ENCODE results near the gene SLC9C1.

SLC9C1 gene

DNA sequence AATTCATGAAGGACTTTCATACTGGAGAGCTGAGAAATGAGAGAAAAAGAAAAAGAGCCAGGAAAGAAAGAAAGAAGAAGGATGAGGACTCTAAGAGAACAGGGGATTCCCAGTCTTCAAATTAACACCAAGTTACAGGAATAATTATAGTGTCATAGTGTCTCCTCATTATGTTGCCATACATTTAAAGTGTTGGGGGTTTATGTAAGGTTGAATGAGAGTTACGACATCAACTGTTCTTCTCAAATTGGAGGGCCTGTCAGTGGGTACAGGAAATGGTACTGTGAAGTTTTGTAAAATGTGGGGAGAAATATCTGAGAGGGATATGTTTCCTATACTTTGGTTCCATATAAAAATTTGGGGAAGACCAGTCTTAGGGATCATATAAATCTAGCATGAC, 26.7 kb upstream of the SLC9C1 start:
- no peak for TF ChIP-seq FOXM1 (IDR thresholded peaks at IDR 0.05; ENCODE audit: borderline replicate concordance, low read depth)
- TF ChIP-seq EP300 (IDR thresholded peaks at IDR 0.05; ENCODE audit: borderline replicate concordance) = no peak
- TF ChIP-seq CEBPB (IDR thresholded peaks at IDR 0.05) = no peak
- no peak for TF ChIP-seq NFIC (IDR thresholded peaks at IDR 0.05)
- TF ChIP-seq, protein P1, sequence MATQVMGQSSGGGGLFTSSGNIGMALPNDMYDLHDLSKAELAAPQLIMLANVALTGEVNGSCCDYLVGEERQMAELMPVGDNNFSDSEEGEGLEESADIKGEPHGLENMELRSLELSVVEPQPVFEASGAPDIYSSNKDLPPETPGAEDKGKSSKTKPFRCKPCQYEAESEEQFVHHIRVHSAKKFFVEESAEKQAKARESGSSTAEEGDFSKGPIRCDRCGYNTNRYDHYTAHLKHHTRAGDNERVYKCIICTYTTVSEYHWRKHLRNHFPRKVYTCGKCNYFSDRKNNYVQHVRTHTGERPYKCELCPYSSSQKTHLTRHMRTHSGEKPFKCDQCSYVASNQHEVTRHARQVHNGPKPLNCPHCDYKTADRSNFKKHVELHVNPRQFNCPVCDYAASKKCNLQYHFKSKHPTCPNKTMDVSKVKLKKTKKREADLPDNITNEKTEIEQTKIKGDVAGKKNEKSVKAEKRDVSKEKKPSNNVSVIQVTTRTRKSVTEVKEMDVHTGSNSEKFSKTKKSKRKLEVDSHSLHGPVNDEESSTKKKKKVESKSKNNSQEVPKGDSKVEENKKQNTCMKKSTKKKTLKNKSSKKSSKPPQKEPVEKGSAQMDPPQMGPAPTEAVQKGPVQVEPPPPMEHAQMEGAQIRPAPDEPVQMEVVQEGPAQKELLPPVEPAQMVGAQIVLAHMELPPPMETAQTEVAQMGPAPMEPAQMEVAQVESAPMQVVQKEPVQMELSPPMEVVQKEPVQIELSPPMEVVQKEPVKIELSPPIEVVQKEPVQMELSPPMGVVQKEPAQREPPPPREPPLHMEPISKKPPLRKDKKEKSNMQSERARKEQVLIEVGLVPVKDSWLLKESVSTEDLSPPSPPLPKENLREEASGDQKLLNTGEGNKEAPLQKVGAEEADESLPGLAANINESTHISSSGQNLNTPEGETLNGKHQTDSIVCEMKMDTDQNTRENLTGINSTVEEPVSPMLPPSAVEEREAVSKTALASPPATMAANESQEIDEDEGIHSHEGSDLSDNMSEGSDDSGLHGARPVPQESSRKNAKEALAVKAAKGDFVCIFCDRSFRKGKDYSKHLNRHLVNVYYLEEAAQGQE (IDR thresholded peaks at IDR 0.05; ENCODE audit: low read depth) = no peak
- TF ChIP-seq YY1 (IDR thresholded peaks at IDR 0.05; ENCODE audit: low read depth) = no peak
- TF ChIP-seq TCF12 (IDR thresholded peaks at IDR 0.05; ENCODE audit: low read depth) = no peak
- TF ChIP-seq, protein P2, sequence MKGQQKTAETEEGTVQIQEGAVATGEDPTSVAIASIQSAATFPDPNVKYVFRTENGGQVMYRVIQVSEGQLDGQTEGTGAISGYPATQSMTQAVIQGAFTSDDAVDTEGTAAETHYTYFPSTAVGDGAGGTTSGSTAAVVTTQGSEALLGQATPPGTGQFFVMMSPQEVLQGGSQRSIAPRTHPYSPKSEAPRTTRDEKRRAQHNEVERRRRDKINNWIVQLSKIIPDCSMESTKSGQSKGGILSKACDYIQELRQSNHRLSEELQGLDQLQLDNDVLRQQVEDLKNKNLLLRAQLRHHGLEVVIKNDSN (IDR thresholded peaks at IDR 0.05) = no peak
- TF ChIP-seq TAF1 (IDR thresholded peaks at IDR 0.05; ENCODE audit: low read depth) = no peak
- no peak for TF ChIP-seq RAD21 (IDR thresholded peaks at IDR 0.05; ENCODE audit: low read depth)
- no peak for TF ChIP-seq ZBTB7A (IDR thresholded peaks at IDR 0.05; ENCODE audit: low read depth)
- TF ChIP-seq CREB1 (IDR thresholded peaks at IDR 0.05; ENCODE audit: low read depth) = no peak
- no peak for TF ChIP-seq EGR1 (IDR thresholded peaks at IDR 0.05)
- TF ChIP-seq, protein P3, sequence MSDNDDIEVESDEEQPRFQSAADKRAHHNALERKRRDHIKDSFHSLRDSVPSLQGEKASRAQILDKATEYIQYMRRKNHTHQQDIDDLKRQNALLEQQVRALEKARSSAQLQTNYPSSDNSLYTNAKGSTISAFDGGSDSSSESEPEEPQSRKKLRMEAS (IDR thresholded peaks at IDR 0.05) = no peak
- no peak for TF ChIP-seq TEAD4 (IDR thresholded peaks at IDR 0.05)

DNA sequence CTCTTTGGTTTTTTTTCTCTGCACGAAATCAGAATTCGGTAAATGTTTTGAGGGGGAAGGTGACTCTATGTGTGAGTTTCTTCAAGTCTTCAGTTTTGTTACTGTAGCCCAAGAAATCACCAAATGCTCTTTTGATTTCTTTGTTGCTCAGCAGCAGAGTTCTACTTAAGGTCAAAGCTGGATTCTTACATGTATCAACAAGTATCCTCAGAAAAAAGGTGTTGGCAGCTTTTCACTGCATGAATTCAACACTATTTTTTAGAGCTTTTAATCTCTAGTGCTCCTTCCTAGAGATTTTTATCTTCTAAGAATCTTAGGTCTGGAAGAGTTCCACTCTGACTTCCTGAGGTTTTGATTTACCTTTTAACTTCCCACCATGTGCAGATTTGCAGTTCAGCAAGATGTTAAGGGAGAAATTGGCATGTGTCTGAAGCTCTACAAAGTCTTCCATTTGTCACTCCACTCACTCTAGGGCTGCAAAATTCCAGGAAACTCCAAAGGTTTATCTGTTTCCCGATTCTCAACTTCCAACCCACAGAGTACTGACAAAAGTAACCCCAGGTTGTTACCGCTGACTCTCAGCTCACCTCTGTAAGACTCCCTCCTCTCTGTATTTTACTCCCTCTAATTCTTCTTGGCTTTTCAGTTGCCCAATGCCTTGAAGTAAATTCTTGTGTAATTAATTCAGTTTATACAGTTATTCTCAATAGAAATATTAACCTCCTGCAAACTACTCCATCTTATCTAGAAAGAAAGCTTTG, 25.7 kb upstream of the SLC9C1 start:
- no peak for TF ChIP-seq RAD21 (IDR thresholded peaks at IDR 0.05; ENCODE audit: low read depth)
- TF ChIP-seq CREB1 (IDR thresholded peaks at IDR 0.05; ENCODE audit: low read depth) = no peak
- TF ChIP-seq CEBPB (IDR thresholded peaks at IDR 0.05) = no peak
- TF ChIP-seq, protein P2 (IDR thresholded peaks at IDR 0.05) = no peak
- TF ChIP-seq YY1 (IDR thresholded peaks at IDR 0.05; ENCODE audit: low read depth) = no peak
- no peak for TF ChIP-seq TCF12 (IDR thresholded peaks at IDR 0.05; ENCODE audit: low read depth)
- TF ChIP-seq, protein P3 (IDR thresholded peaks at IDR 0.05) = no peak
- no peak for TF ChIP-seq EP300 (IDR thresholded peaks at IDR 0.05; ENCODE audit: borderline replicate concordance)

DNA sequence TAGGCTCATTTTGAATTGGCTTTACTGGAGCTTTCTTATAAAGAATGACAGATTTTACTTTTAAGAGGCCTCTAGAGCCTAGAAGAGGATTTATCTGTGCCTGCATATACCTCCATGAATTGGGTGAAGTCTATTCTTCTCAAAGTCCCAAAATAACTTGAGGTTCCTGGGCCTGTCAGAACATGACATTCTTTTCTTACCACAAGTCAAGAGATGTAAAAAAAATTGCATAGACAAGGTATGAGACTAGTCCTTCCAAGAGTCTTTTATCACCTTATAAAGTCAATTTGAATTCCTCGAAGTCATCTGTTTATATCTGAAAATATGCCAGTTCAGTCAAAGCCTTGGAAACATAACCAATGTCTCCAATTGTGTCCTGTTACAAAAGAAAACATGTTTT, 21.8 kb upstream of the SLC9C1 start:
- TF ChIP-seq RAD21 (IDR thresholded peaks at IDR 0.05; ENCODE audit: low read depth) (no peak), NFIC (IDR thresholded peaks at IDR 0.05) (no peak), ZBTB7A (IDR thresholded peaks at IDR 0.05; ENCODE audit: low read depth) (no peak), TAF1 (IDR thresholded peaks at IDR 0.05; ENCODE audit: low read depth) (no peak), EGR1 (IDR thresholded peaks at IDR 0.05) (no peak), TCF12 (IDR thresholded peaks at IDR 0.05; ENCODE audit: low read depth) (no peak), EP300 (IDR thresholded peaks at IDR 0.05; ENCODE audit: borderline replicate concordance) (no peak), TEAD4 (IDR thresholded peaks at IDR 0.05) (no peak), FOXM1 (IDR thresholded peaks at IDR 0.05; ENCODE audit: borderline replicate concordance, low read depth) (no peak), YY1 (IDR thresholded peaks at IDR 0.05; ENCODE audit: low read depth) (no peak), CREB1 (IDR thresholded peaks at IDR 0.05; ENCODE audit: low read depth) (no peak), CEBPB (IDR thresholded peaks at IDR 0.05) (no peak)
- TF ChIP-seq, protein P2 (IDR thresholded peaks at IDR 0.05) = no peak
- TF ChIP-seq, protein P1 (IDR thresholded peaks at IDR 0.05; ENCODE audit: low read depth) = no peak
- TF ChIP-seq, protein P3 (IDR thresholded peaks at IDR 0.05) = no peak

DNA sequence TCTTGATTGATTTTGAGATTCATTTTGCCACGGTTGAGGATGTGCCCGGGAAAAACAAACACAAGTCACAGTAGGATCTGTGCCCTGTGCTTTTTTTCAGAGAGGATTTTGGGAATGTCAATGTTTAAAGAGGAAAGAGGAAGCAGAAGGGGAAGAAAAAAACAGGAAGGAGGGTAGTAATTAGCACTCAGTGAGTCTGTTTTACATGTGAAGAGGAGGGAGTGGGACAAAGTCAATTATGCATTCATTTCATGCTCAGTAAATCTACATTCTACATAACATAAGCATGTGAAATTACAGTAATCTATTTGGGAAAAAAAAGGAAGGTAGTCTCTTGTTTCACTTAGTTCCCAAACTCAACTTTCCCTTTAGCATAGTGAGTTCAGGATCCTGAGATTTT, 20.6 kb upstream of the SLC9C1 start:
- TF ChIP-seq FOXM1 (IDR thresholded peaks at IDR 0.05; ENCODE audit: borderline replicate concordance, low read depth) = no peak
- no peak for TF ChIP-seq CEBPB (IDR thresholded peaks at IDR 0.05)
- no peak for TF ChIP-seq YY1 (IDR thresholded peaks at IDR 0.05; ENCODE audit: low read depth)
- no peak for TF ChIP-seq NFIC (IDR thresholded peaks at IDR 0.05)
- TF ChIP-seq ZBTB7A (IDR thresholded peaks at IDR 0.05; ENCODE audit: low read depth) = no peak

All from Ishikawa (cell line).